Stimulated activated CD8-positive, alpha-beta memory T cell treated with anti-CD3 and anti-CD28 coated beads, Interleukin-12 subunit alpha, Interleukin-12 subunit beta, amount 100 ng/mL, for 24 hours (primary cell): ENCODE data around the gene SLC7A6OS.

Experiments
- DNase-seq: peaks from one replicate; pipeline ENCODE4 v3.0.0-alpha.2; 2020; ENCODE audit errors: extremely low read depth

The SLC7A6OS gene

DNA sequence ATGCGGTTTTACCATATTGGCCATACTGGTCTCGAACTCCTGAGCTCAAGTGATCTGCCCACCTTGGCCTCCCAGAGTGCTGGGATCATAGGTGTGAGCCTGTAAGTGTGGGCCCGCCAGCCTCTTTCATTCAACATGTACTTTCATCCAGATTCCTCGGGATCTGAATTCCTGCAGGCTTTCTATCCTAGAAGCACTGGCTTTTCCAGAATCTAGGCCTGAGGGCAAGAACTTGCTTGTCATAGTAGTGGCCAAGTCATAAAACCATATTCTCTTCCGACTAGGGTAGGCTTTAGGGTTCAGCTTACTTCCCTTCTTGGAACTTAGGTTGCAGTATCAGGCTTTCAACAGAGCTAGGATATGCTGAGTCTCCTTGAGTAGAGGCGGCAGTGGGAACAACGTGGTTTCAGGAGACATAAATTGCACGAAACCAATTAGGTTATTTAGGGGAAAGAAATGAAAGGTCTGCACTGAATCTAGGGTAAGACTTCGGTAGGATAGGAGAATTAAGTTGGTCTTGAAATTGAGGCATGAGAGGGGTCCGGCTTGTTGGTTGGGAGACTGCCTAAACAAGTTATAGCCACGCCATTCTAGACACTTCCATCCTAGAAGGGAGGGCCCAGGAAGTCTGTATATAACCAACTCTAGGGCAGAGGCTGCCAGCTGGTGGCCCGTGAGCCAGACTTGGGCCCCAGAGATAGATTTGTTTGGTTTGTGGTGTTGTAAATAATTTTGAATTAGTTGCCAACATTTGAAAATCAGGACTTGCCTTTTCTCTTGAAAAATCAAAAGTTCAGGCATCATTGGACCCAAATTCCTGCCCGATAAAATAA lies 30.8 kb downstream of the SLC7A6OS start:
- no peak for DNase-seq

DNA sequence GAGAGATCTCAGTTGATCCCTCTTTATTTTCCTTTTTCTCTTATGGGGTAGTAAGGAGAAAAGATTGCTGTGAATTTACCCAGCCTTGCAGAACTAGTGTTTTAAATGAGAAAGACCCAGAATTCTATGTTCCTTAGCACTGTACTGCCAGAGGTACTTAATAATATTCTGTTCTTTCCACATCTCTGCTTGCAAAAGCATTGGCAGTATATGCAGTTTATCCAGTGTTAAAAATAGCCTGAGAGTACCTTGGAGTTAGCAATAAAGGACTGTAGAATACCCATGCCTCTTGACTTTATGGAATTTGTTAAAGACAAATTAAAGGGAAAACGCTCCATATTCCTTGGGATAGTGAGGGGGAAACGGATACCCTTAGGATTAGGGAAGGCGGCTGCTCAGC lies 34.5 kb downstream of the SLC7A6OS start:
- DNase-seq: no peak

DNA sequence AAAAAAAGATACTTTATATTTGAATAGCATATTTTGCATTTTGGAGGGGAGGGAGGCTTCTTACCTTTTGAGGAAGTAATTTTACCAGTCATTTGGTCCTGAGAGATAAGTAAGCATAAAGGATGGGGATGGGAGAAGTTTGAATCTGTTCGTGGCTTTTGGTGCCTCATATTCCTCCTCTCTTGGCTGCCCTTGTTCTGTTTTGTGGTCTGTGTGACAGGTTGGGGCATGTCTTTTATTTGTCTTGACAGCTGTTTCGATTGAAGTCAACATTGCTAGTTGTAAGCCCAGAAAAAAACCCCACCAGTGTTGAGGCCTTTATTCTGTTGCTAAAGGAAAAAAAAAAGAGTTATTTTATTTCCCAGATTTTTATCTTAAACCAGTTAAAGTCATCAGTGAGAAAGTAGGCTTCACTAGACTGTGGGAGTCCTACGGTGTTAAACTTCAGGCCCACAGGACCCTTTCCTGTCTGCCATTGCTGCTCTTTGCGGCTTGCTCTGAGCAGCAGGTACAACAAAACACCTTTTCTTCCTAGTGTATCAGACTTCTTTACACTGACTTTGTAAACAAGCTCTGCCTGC lies 35.0 kb downstream of the SLC7A6OS start:
- no peak for DNase-seq

DNA sequence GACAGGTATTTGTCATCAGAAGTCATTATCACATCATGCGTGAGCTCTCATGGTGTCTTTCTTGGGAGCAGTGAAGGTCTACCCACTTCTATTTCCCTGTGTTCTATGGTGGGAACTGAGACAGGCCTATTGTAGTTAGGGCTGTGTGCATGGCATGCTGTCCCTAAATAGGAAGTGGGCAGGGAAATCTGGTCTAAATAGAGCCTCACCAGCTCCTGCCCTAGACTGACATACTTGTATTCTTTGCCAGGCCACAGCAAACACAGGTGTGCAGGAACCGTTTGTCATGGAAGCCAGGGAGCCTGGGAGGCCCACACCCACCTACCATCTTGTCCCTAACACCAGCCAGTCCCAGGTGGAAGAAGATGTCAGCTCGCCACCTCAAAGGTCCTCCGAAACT lies 36.3 kb downstream of the SLC7A6OS start:
- DNase-seq: no peak

DNA sequence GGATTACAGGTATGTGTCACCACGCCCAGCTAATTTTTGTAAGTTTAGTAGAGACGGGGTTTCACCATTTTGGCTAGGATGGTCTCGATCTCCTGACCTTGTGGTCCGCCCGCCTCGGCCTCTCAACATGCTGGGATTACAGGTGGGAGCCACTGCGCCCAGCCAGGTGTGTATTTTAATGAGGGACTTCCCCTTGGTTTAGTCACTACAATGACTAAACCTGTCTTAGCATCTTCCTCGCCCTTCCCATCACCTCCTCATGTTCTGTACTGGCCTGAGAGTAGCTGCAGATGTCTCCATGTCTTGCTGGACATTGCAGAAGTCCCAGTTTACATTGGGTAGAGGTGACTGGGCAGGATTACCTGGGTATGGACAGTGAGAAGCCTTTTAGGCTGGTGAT lies 36.9 kb downstream of the SLC7A6OS start:
- DNase-seq: no peak

DNA sequence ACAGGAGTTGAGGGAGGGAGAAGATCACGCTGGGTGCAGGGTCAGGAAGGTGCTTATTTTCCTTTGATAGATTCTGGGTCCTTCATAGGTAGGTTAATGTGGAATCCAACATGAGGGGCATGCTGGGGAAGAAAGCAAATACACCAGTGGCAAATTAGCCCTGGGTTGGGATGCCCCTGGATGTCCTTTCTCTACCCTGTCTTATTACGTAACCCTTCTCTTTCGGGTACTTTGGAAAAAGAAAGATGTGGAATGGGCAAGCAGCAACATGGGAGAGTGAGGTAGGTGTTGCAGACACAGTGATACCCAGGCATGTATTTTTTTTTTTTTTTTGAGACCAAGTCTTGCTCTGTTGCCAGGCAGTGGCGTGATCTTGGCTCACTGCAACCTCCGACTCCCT lies 37.3 kb downstream of the SLC7A6OS start:
- no peak for DNase-seq

DNA sequence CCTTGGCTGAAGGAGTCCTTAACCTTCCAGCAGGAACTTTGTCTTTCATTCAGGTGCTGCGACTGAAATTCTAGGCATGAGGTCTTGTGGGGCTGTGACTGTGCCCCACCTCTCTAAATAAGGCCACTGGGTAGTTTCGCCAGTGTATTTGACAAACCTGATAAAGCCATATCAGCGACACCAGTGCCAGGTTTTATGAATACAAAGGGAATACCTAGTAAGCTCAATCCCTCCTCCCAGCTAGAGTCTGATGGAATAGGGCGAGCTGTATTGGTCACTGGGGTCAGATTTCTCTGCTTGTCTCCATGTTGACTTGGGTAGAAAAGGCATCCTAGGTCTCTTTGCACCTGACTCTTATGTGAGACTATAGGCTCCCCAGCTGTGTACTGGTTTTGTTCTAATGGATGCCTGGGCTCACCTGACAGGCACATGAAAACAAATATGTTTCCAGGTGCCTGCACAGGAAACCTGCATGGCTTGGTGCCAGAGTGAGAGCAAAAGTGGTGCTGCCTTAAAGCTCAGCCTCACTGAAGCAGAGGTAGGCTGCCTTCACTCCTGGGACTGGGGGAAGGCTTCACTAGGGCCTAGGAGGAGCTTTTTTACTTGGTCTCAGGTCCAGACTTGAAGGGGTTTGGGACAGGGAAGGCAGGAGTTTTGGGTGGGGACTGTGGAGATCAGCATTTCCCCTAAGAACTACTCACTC lies 38.1 kb downstream of the SLC7A6OS start:
- DNase-seq: no peak

DNA sequence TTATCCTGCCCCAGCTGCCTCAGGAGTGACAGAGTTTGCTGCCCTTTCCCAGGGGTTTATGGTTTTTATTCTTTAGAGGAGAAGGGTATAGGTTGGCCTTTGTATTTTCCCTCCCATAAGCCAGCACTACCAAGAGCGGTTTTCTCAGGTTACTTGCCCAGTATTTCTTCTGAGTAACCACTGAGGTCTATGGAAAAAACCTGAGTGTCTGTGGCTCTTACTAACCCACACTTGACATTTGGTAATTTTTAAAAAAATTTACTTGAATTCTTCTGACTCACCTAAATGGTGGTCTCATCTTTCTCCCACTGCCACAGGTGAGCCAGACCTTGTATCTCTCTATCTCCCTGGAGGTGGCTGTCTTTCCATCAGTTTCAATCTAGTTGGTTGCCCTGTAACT lies 40.4 kb downstream of the SLC7A6OS start:
- DNase-seq: no peak

DNA sequence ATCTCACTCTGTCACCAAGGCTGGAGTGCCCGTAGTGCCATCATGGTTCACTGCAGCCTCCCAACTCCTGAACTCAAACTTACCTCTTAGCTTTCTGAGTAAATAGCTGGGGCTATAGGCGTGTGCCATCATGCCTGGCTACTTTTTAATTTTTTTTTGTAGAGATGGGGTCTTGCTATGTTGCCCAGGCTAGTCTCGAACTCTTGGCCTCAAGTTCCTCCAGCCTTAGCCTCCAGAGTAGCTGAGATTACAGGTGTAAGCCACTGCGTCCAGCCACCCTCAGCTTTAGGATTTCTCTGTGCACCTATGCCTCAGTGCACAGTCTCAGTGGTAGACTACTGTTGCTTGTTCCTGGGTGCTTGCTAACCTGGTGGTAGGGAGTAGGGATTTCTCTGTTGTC lies 41.0 kb downstream of the SLC7A6OS start:
- no peak for DNase-seq

DNA sequence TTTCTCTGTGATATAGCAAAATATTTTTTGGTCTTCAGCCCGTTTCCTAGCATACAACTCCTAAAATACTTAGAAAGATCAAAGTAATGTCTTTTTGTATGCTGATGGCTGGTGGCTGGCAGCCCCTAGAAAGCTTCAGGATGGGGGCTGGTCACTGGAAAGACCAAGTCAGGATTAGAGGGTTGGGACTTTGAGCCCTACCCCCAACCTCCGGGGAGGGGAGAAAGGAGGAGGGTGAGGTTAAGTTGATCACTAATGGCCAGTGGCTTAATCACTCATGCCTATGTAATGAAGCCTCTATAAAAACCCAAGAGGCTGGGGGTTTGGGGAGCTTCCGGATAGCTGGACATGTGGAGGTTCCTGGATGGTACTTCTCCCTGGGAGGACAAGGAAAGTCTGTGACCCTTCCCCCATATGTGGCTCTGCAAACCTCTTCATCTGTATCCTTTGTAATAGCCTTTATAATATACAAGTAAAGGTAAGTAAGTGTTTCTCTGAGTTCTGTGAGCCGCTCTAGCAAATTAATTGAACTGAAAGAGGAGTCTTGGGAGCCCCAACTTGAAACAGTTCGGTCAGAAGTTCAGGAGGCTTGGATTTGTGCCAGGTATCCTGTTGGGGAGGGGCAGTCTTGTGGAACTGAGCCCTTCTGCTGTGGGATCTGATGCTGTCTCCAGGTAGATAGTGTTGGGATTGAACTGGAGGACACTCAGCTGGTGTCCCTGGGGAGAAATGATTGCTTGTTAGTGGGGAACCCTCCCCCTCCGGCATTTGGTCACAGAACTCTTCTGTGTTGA lies 42.9 kb downstream of the SLC7A6OS start:
- DNase-seq: no peak

DNA sequence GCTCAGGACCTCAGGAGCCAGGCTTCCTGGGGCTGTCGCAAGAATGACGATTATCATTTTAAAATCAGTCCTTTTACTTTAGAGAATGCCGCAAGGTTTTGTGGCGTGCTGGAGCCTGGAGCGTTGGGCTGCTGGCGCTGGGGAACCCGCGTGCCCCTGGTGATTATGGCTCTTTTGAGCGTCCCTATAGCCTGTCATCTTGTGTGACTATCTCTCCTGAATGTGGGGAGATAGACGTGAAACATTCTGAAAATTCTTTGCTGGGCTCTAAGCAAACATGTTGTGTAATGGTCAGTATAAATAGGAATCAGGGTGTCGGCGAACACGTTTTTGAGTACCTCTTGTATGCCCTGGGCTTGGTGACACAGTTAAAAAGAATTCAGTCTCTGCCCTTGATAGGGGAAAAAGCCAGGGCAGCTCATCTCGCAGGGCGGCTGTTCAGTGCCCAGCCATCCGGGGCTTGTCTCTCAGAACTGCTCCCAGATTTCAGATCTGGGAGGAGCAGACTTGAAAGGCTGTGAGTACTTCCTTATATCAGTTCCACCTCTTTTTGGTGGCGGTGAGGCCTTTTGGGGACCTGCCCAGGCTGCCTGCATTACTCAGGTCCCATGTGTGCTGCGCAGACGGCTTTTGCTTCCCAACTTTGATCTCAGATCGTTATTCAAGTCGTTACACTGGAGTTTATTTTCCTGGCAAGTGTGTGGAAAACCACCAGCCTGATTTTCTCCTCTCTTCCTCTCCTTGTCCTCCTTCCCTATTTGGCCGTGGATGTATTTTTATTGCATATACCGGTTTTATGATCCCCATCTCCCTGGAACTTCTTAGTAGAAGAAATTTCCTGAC lies 45.4 kb downstream of the SLC7A6OS start:
- DNase-seq: no peak

DNA sequence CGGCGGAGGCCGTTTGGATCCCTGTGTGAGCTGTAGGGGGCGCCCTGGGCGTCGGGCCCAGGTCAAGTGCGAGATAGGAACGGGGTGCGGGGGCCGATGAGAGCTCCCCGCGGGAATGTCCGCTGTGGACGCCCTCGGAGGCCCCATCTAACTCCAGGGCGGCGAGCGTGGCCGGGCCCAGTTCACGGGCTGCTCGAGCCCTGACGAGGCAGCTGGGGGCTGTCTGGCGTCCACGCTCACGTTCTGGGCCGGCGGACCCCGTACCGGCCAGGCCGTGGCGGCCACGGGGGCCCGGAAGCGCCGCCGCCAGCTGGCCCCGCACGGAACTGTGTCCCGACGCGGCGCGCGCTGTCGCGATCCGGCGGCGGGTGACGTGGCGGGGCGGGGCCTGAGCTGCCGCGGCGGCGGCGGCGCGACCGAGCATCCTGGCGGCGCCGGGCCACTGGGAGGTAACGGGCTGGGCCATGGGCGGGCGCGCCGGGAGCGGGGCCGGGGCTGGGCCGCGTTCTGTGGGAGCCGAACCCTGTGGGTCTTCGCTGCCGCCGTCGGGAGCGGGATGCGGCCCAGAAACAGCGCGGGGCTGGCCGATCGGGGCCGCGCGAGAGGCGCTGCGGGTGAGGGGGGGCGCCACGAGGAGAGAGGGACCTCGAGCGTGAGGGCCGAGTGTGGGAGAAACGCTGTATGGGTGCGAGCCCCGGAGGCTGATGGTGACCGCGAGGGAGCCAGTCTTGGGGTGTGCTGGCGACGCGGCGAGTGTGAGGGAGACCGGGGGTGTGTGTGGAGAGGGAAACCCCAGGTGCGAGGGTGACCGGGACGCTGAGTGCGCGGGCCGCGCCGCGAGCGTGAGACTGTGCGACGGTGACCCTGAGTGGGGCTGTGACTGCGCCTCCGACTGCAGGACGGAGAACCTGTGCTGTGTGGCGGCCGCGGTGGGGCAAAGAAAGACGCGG lies 46.3 kb downstream of the SLC7A6OS start, which contains the start of gene SLC7A6:
Gene SLC7A6, plus strand, starts transcription at position 399 of the 950 bp plus-strand sequence. CDS start 10,201 bp downstream, outside the sequence.
- peak; percentile 66 for DNase-seq

DNA sequence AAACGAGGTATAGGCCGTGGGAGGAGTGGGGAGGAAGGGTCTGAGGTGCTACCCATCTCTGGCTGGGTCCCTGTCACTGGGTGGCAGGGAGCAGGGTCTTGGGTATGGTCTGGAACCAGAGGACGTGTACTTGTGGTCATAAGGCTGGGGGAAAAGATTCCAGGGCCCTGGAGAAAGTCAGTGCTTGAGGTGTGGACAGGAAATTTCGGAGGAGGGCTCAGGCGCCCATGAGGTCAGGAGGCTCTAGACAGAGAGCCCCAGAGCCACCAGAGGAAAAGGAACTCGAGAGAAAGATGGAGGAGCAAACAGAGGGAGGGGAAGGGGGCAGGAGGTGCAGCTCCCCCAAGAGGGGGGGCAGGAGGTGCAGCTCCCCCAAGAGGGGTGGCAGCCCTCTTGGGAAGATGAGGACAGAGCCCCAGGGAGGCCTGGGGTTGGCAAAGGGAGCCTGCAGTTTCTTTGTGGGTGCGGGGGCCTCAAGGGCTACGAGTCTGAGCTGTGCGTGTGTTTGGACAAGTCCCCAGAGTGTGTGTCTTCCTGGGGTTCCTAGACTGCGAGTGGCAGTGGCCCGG lies 47.1 kb downstream of the SLC7A6OS start:
- DNase-seq: no peak

DNA sequence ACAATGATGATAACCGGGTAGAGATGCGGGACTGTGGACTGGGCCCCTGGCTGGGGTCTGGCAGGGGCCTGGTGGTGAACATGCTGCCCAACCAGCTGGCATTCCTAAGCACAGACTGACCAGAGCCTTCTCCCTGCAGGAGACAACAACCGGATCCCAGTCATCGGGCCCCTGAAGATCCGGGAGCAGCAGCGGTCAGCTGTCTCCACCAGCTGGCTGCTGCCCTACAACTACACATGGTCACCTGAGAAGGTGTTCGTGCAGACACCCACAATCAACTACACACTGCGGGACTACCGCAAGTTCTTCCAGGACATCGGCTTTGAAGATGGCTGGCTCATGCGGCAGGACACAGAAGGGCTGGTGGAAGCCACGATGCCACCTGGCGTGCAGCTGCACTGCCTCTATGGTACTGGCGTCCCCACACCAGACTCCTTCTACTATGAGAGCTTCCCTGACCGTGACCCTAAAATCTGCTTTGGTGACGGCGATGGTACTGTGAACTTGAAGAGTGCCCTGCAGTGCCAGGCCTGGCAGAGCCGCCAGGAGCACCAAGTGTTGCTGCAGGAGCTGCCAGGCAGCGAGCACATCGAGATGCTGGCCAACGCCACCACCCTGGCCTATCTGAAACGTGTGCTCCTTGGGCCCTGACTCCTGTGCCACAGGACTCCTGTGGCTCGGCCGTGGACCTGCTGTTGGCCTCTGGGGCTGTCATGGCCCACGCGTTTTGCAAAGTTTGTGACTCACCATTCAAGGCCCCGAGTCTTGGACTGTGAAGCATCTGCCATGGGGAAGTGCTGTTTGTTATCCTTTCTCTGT lies 51.5 kb downstream of the SLC7A6OS start:
- no peak for DNase-seq

DNA sequence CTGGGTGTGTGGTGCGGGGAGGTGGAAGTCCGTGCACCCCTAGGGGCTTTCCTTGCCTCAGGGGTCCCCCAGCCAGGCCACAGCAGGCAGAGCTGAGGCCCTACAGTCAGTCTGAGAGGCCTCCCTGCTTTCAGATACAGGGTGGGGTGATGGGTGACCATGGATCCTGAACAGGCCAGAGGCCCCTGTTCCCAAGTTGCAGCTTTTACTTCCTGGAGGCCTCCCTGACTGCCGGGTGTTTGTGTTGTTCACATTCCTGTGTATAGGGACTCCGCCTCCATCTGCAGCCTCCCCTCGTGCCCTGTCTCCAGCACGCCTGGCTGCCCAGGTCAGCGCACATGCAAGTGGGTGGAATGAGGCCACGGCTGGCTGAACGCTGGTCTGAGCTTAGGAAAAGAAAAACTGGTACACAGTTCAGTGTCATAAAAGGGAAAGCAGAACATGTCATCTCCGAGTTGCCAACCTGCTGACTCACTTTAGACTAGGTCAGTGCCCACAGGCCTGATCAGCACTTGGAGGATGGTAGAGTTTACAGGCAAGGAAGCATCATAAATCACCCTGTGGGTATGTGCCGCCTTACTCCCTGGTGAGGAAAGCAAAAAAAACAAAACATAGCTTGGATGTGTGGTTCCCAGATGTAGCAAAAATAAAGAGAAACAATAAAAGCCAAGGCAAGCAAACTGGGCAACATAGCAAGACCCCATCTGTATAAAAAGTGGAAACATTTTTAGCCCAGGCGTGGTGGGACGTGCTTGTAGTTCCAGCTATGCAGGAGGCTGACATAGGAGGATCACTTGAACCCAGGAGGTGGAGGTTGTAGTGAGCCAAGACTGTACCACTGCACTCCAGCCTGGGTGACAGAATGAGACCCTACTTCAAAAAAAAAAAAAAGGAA lies 52.6 kb downstream of the SLC7A6OS start:
- DNase-seq: no peak

DNA sequence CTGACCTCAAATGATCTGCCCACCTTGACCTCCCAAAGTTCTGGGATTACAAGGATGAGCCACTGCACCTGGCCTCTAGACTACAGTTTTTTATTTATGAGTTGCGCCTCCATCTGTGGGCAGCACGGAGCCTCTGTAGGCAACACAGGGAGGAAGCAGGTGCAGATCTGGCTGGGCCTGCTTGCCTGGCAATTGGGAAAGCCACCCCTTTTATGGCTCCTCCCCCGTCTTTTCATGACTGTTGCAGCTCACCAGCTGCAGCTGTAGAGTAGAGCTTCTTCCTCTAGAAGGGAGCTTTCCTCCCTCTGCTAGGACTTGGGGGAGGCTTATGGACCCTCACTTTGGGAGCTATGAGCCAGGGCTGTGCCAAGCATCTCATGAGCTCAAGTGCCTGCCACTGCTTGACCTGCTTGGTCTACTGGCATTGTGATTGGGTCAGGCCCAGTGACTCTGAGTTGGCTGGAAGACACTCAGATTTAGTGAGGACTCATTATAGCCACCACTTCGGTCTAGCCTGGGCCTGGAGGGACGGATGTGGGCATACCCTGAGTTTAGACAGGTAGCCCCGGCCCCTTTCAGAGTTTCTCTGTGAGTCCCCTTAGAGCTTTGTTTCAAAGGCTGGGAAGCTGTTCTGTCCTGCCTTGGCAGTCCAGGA lies 53.4 kb downstream of the SLC7A6OS start:
- no peak for DNase-seq

DNA sequence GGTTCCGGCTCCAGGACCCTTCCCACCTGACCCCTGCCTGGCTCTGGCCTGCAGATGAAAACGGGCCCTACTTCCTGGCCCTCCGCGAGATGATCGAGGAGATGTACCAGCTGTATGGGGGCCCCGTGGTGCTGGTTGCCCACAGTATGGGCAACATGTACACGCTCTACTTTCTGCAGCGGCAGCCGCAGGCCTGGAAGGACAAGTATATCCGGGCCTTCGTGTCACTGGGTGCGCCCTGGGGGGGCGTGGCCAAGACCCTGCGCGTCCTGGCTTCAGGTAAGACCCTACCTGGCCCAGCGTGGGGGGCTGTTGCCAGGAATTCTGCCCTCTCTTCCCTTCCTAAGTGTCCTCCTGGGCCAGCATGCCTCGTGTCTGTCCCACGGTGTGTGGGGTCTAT lies 55.0 kb downstream of the SLC7A6OS start:
- DNase-seq: no peak
